ENCODE measurements around the gene MAMLD1.

The MAMLD1 gene

DNA sequence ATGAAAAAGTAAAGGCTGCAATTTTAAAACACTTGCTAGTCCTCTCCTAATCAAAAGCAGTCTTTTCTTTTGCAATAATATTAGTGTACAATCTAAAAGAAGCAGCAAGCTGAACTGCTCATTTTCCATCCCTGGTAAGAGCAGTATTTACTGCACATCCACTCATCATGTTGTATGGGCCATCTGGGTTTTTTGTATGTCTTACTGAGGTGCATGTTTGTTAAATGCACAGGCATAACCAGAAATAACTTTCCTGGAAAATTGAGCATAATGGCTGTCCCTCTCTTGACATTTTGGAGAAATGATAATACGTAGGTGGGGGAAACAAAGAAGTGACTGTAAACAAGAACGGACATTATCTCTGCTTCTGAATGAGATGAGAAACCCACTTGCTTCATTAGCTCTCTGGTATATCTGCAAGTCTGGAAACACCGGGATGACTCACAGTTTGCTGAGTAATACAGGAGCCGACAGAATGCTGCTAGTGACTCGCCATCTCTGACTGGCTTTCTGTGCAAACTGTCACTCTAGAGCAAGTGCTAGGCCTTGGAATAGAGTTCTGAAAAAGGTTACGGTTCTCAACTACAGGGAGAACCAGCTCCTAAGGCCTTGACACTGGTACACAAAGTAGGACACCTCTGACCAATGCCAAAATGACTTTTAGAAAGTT lies 119.6 kb downstream of the MAMLD1 start:
- WGBS, result 20% methylated on average over 6 of the region's 6 CpGs
- Histone ChIP-seq H3K4ac (ENCODE audit: low read depth in 1 of 2, low read length in 2 of 2) (no peak overlapping the region), H3K4me3 (ENCODE audit: insufficient read depth in 1 of 2, low read depth in 1 of 2, low read length in 2 of 2) (no peak overlapping the region), H3K9ac (ENCODE audit: low read length) (no peak overlapping the region), H4K8ac (ENCODE audit: low read length) (no peak overlapping the region), H3K18ac (ENCODE audit: low read depth in 1 of 2, low read length in 2 of 2) (no peak overlapping the region), H3K9me3 (ENCODE audit: control insufficient read depth, low read length) (no peaks in the 10 kb centered on the region), H2AFZ (ENCODE audit: low read depth, low read length) (no peak overlapping the region), H2BK120ac (ENCODE audit: low read depth, low read length) (no peak overlapping the region), H3K27me3 (ENCODE audit: control insufficient read depth in 1 of 2, insufficient read depth in 1 of 2, low read length in 2 of 2) (peaks cover 0 to 23% of the 10 kb centered on the region in 2 experiments), H3K36me3 (ENCODE audit: control insufficient read depth in 1 of 2, insufficient read depth in 2 of 2, low read depth in 1 of 2, low read length in 2 of 2) (peaks cover 0 to under 1% of the 10 kb centered on the region in 2 experiments), H3K79me1 (replicated peaks; ENCODE audit: low read length, poor library complexity, severe bottlenecking) (peaks cover 8% of the 10 kb centered on the region), H2AK5ac (ENCODE audit: low read length, severe bottlenecking) (no peak overlapping the region), H3K4me2 (ENCODE audit: low read length, poor library complexity, severe bottlenecking) (no peak overlapping the region), H3K14ac (ENCODE audit: low read length in 2 of 2) (no peak overlapping the region), H3K23ac (ENCODE audit: low read length in 2 of 2) (no peak overlapping the region), H3K4me1 (ENCODE audit: control insufficient read depth, insufficient read depth, low read depth, low read length) (no peaks in the 10 kb centered on the region), H2BK12ac (ENCODE audit: low read length in 2 of 2) (no peak overlapping the region), H2BK15ac (ENCODE audit: low read depth, poor library complexity, severe bottlenecking) (no peak overlapping the region), H4K91ac (ENCODE audit: low read length) (no peak overlapping the region), H2BK5ac (ENCODE audit: low read depth, low read length, poor library complexity, severe bottlenecking) (no peak overlapping the region), H3K27ac (ENCODE audit: low read length, poor library complexity, severe bottlenecking) (no peak overlapping the region)
- DNase-seq, result peak; percentile 85

DNA sequence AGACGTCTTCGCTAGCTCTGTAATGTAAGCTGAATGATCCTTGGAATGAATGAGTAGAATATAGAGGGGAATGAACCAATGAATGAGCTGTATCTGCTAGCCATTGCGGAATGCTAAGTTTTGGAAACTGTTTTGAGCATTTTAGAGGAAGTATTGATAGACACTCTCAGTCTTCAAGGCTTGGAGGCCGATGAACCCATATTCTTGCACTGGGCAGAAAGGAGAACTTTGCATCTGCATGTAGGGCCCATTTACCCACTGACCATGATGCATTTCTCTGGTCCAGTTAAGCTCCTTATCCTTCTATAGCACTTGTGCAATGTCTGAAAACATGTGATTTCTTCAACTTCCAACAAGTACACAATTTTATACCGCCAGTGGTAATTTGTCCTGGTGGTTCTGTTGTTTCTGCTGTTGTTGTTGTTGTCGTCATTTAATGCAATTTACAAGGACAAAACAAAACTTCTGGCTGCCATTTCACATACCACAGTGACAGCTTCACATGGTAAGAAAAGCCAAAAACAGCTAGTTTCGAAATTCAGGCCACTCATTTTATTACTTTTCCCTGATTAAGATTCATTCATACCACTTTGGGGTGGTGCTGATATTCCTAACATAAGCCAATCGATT lies 120.4 kb downstream of the MAMLD1 start:
- no peak for DNase-seq
- H3K27me3 ChIP-seq (ENCODE audit: control insufficient read depth in 1 of 2, insufficient read depth in 1 of 2, low read length in 2 of 2), result peaks cover 0 to 16% of the 10 kb centered on the region in 2 experiments
- WGBS, result 89% methylated on average over 5 of the region's 8 CpGs
- H3K9ac ChIP-seq (ENCODE audit: low read length), result no peak overlapping the region
- H3K4me1 ChIP-seq (ENCODE audit: control insufficient read depth, insufficient read depth, low read depth, low read length), result no peaks in the 10 kb centered on the region
- no peak overlapping the region for H3K14ac ChIP-seq (ENCODE audit: low read length in 2 of 2)
- no peaks in the 10 kb centered on the region for H3K36me3 ChIP-seq (ENCODE audit: control insufficient read depth in 1 of 2, insufficient read depth in 2 of 2, low read depth in 1 of 2, low read length in 2 of 2)
- peaks cover 8% of the 10 kb centered on the region for H3K79me1 ChIP-seq (replicated peaks; ENCODE audit: low read length, poor library complexity, severe bottlenecking)
- no peak overlapping the region for H2BK15ac ChIP-seq (ENCODE audit: low read depth, poor library complexity, severe bottlenecking)
- H2BK5ac ChIP-seq (ENCODE audit: low read depth, low read length, poor library complexity, severe bottlenecking), result no peak overlapping the region
- H2BK12ac ChIP-seq (ENCODE audit: low read length in 2 of 2), result no peak overlapping the region
- no peak overlapping the region for H4K91ac ChIP-seq (ENCODE audit: low read length)
- no peak overlapping the region for H2AFZ ChIP-seq (ENCODE audit: low read depth, low read length)
- H3K4me3 ChIP-seq (ENCODE audit: insufficient read depth in 1 of 2, low read depth in 1 of 2, low read length in 2 of 2), result no peak overlapping the region
- H2BK120ac ChIP-seq (ENCODE audit: low read depth, low read length), result no peak overlapping the region
- no peak overlapping the region for H4K8ac ChIP-seq (ENCODE audit: low read length)
- no peak overlapping the region for H2AK5ac ChIP-seq (ENCODE audit: low read length, severe bottlenecking)
- no peak overlapping the region for H3K4ac ChIP-seq (ENCODE audit: low read depth in 1 of 2, low read length in 2 of 2)
- no peak overlapping the region for H3K27ac ChIP-seq (ENCODE audit: low read length, poor library complexity, severe bottlenecking)
- no peak overlapping the region for H3K18ac ChIP-seq (ENCODE audit: low read depth in 1 of 2, low read length in 2 of 2)
- H3K4me2 ChIP-seq (ENCODE audit: low read length, poor library complexity, severe bottlenecking), result no peak overlapping the region
- no peak overlapping the region for H3K23ac ChIP-seq (ENCODE audit: low read length in 2 of 2)
- no peaks in the 10 kb centered on the region for H3K9me3 ChIP-seq (ENCODE audit: control insufficient read depth, low read length)

DNA sequence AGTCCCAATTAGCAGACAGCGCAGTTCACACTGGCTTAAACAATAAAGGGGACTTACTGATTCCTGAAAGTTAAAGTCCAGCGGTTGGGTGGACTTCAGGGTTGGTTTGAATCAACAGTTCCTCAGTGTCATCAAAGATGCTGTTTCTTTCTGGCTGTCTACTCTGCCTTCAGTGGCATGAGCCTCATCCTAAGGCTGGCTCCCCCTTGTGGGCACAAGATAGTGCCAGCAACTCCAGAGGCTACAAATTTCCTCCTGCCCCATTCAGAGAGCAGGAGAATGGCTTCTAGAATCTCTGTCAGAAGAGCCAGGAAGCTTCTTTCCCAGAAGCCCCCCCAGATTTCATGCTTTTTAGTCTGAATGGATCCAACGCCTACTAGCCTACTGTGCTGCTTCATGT lies 122.9 kb downstream of the MAMLD1 start:
- no peak overlapping the region for H4K91ac ChIP-seq (ENCODE audit: low read length)
- no peak overlapping the region for H3K14ac ChIP-seq (ENCODE audit: low read length in 2 of 2)
- H3K4ac ChIP-seq (ENCODE audit: low read depth in 1 of 2, low read length in 2 of 2), result no peak overlapping the region
- H3K9ac ChIP-seq (ENCODE audit: low read length), result no peak overlapping the region
- H2BK12ac ChIP-seq (ENCODE audit: low read length in 2 of 2), result no peak overlapping the region
- DNase-seq, result peak; percentile 65
- no peak overlapping the region for H3K18ac ChIP-seq (ENCODE audit: low read depth in 1 of 2, low read length in 2 of 2)
- H3K4me1 ChIP-seq (ENCODE audit: control insufficient read depth, insufficient read depth, low read depth, low read length), result peaks cover 3% of the 10 kb centered on the region
- peaks cover 4% of the 10 kb centered on the region for H3K79me1 ChIP-seq (replicated peaks; ENCODE audit: low read length, poor library complexity, severe bottlenecking)
- no peaks in the 10 kb centered on the region for H3K36me3 ChIP-seq (ENCODE audit: control insufficient read depth in 1 of 2, insufficient read depth in 2 of 2, low read depth in 1 of 2, low read length in 2 of 2)
- no peak overlapping the region for H3K4me2 ChIP-seq (ENCODE audit: low read length, poor library complexity, severe bottlenecking)
- peaks cover 2% of the 10 kb centered on the region for H3K9me3 ChIP-seq (ENCODE audit: control insufficient read depth, low read length)
- WGBS, result 63% methylated on average over 2 of the region's 3 CpGs
- H3K4me3 ChIP-seq (ENCODE audit: insufficient read depth in 1 of 2, low read depth in 1 of 2, low read length in 2 of 2), result no peak overlapping the region
- H2AFZ ChIP-seq (ENCODE audit: low read depth, low read length), result no peak overlapping the region
- H3K27me3 ChIP-seq (ENCODE audit: control insufficient read depth in 1 of 2, insufficient read depth in 1 of 2, low read length in 2 of 2), result peaks cover 0 to 21% of the 10 kb centered on the region in 2 experiments
- no peak overlapping the region for H2AK5ac ChIP-seq (ENCODE audit: low read length, severe bottlenecking)
- no peak overlapping the region for H2BK120ac ChIP-seq (ENCODE audit: low read depth, low read length)
- no peak overlapping the region for H2BK15ac ChIP-seq (ENCODE audit: low read depth, poor library complexity, severe bottlenecking)
- no peak overlapping the region for H2BK5ac ChIP-seq (ENCODE audit: low read depth, low read length, poor library complexity, severe bottlenecking)
- no peak overlapping the region for H3K23ac ChIP-seq (ENCODE audit: low read length in 2 of 2)
- H4K8ac ChIP-seq (ENCODE audit: low read length), result no peak overlapping the region
- no peak overlapping the region for H3K27ac ChIP-seq (ENCODE audit: low read length, poor library complexity, severe bottlenecking)

DNA sequence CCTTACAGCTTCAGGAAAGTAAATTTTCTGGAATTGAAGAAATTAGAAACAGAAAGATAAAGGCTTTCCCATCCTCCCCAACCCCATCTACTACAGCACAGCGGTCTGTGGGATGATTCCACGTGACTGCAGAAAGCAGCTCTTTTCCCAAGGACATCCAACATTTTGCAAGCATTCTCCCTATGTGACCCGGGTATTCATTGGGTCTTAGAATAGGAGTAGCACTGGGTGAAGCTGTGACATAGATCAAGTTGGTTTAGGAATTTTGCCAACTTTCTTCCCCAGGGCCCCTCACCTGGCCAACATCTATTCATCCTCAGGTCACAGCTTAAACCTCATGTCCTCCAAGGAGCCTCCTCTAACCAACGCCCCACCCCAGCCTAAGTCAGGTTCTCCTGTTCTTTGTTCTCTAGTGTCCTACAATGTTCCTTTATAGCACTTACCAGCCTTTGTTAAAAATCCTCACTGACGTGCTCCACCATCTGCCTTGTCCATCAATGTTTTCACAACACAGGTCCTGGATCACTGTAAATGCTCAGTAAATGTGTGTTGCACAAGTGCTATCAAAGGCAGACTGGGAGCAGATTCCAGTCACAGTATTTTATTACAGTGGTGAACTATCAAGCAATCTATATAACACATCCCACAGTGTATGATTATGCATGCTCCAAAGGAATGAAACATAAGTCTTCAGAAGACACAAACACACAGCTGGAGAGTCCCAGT lies 124.4 kb downstream of the MAMLD1 start:
- Histone ChIP-seq H3K23ac (ENCODE audit: low read length in 2 of 2) (no peak overlapping the region), H3K4me1 (ENCODE audit: control insufficient read depth, insufficient read depth, low read depth, low read length) (peaks cover 3% of the 10 kb centered on the region), H3K27ac (ENCODE audit: low read length, poor library complexity, severe bottlenecking) (no peak overlapping the region), H2BK120ac (ENCODE audit: low read depth, low read length) (no peak overlapping the region), H2AK5ac (ENCODE audit: low read length, severe bottlenecking) (no peak overlapping the region), H4K91ac (ENCODE audit: low read length) (no peak overlapping the region), H3K9ac (ENCODE audit: low read length) (no peak overlapping the region), H3K4me3 (ENCODE audit: insufficient read depth in 1 of 2, low read depth in 1 of 2, low read length in 2 of 2) (no peak overlapping the region), H3K79me1 (replicated peaks; ENCODE audit: low read length, poor library complexity, severe bottlenecking) (peaks cover 4% of the 10 kb centered on the region), H3K18ac (ENCODE audit: low read depth in 1 of 2, low read length in 2 of 2) (no peak overlapping the region), H3K27me3 (ENCODE audit: control insufficient read depth in 1 of 2, insufficient read depth in 1 of 2, low read length in 2 of 2) (peaks cover 0 to 21% of the 10 kb centered on the region in 2 experiments), H2BK5ac (ENCODE audit: low read depth, low read length, poor library complexity, severe bottlenecking) (no peak overlapping the region), H2BK12ac (ENCODE audit: low read length in 2 of 2) (no peak overlapping the region), H3K9me3 (ENCODE audit: control insufficient read depth, low read length) (peaks cover 2% of the 10 kb centered on the region), H2BK15ac (ENCODE audit: low read depth, poor library complexity, severe bottlenecking) (no peak overlapping the region), H2AFZ (ENCODE audit: low read depth, low read length) (no peak overlapping the region), H3K4me2 (ENCODE audit: low read length, poor library complexity, severe bottlenecking) (no peak overlapping the region), H3K4ac (ENCODE audit: low read depth in 1 of 2, low read length in 2 of 2) (no peak overlapping the region), H3K14ac (ENCODE audit: low read length in 2 of 2) (no peak overlapping the region), H4K8ac (ENCODE audit: low read length) (no peak overlapping the region), H3K36me3 (ENCODE audit: control insufficient read depth in 1 of 2, insufficient read depth in 2 of 2, low read depth in 1 of 2, low read length in 2 of 2) (no peaks in the 10 kb centered on the region)
- no peak for DNase-seq
- 91% methylated on average over 1 of the region's 5 CpGs for WGBS
